HG02938 (cell line): ENCODE measurements around the gene FAM43B.
"Not testable (repeated sequence)": the region's sequence is repeated elsewhere in the genome, so short reads cannot be mapped to it uniquely, and the experiment has no call there.

Source experiments
- ATAC-seq: cut with Tn5 transposase; IDR thresholded peaks from one replicate; pipeline ENCODE4 v1.9.1; 2021; ENCODE audit warnings: mild to moderate bottlenecking, moderate library complexity; ENCODE audit not compliant: unreplicated experiment

Gene FAM43B, protein sequence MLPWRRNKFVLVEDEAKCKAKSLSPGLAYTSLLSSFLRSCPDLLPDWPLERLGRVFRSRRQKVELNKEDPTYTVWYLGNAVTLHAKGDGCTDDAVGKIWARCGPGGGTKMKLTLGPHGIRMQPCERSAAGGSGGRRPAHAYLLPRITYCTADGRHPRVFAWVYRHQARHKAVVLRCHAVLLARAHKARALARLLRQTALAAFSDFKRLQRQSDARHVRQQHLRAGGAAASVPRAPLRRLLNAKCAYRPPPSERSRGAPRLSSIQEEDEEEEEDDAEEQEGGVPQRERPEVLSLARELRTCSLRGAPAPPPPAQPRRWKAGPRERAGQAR

GRCh38 chr1:20551945-20552727 lies at the start of gene FAM43B:
Gene FAM43B, plus strand, starts transcription at chr1:20552573. Its CDS starts 401 bp downstream, at chr1:20552974.
- no peak for ATAC-seq

GRCh38 chr1:20505488-20505887 lies 46.9 kb upstream of the FAM43B start:
- no peak for ATAC-seq

DNA sequence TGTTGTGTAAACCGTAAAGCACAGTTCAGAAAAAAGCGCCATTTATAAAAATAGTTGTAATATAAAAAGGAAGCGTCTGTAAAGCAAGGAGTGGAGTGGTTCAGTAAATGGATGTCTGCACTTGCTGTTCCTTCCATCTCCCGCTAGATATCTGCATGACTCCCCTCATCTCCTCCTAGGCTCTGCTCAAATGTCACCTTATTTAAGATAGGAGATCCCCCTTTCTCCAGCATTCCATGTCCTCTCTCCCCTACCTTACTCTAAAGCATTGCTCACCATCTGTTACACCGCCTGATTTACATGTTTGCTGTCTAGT lies 45.2 kb upstream of the FAM43B start:
- ATAC-seq, result peak; percentile 21

DNA sequence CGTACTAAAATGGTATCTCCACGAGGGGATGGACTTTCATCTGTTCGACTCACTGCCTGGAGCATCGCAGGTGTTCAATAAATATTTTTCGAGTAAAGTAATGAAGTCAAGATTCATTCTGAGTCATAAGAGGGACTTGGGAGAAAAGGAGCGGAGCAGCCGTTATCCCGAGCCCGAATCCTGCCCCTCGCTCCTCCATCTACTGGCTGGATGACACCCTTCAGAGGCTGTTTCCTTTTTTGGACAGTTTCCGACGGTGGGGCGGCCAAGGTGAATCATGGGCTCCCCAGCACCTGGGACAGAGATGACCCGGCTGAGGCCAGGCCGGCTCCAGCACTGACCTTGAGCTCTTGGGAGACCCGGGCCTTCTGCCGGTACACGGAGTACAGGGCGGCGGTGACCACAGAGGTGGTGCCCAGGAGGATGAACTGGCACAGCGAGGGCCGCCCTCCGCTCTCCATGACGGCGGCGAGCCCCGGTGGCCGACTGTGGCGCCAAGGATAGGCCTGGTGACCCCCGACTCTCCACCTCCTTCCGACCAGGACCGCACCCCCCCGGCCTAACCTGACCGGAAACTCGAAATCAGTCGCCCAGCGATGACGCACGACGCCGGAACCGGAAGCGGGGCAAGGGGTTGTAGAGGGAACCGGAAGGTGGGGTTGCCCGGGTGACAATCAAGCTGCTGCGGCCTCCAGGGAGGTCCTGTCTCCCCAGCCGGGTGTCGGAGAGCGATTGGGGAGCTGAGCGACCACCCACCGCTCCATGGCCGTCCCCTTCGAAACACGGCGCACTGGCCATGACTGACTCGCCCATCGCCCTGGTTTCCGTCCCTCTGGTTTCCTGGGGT lies 44.6 kb upstream of the FAM43B start, which contains the start of gene MUL1:
Gene MUL1 (minus strand): TSS at position 588 of the 847 bp plus-strand sequence. CDS start 127 bp downstream, at position 461.
- peak; percentile 82 for ATAC-seq

DNA sequence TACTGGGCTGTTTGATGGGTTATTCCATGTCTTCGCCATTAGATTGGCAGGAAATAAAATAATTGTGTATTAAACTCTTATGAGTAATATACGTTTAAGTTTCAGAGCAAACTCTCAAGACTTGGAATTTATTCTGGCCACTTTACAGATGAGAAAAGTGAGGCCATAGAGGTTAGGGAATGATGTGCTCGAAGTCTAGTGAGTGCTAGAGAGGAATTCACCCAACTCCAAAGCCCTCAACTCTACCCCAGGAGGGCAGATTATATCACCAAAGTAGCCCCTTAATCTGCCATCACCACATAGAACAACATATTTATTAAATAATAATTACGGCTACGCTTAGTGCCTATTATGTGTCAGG lies 44.0 kb upstream of the FAM43B start:
- ATAC-seq, result no peak

GRCh38 chr1:20511518-20512428 lies 40.6 kb upstream of the FAM43B start:
- ATAC-seq, result no peak

DNA sequence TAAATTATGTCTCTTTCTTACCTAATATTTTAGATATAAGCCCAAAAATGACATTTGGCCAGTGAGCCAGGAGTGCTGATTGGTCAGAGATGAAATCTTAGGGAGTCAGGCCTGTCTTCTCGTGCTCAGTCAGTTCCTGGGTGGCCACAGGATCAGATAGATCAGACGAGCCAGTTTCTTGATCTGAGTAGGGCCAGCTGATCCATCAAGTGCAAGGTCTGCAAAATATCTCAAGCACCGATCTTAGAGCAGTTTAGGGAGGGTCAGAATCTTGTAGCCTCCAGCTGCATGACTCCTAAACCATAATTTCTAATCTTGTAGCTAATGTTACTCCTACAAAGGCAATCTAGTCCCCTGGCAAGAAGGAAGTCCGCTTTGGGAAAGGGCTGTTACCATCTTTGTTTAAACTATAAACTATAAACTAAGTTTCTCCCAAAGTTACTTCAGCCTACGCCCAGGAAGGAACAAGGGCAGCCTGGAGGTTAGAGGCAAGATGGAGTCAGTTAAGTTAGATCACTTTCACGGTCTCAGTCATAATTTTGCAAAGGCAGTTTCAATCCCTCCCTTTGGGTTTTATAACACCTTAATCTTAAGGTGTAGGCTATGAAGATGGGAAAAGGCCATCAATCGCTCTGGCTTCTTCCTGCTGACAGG lies 32.6 kb upstream of the FAM43B start:
- ATAC-seq, result not testable (repeated sequence)

GRCh38 chr1:20521960-20522861 lies 30.2 kb upstream of the FAM43B start:
- ATAC-seq, result no peak

- no peak for ATAC-seq
Measured at GRCh38 chr1:20526267-20526666, 26.1 kb upstream of the FAM43B start.

DNA sequence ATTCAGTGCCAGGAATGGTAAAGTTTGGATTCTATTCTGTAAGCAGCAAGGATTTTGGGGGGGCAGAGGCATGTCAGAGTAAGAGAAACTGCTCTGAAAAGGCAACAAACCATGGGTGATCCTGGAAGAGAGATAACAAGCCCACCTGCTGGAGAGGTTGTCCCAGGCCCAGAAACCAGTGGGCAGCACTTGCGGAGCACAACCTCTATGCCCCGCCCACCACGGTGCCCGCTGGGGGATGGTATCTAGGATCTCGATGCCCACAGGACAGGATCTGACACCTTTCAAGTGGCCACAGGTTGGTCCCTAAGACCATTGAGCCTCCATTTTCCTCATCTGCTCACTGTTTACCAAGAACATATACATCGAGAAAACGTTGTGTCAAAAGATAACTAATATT lies 24.2 kb upstream of the FAM43B start:
- ATAC-seq, result no peak

- ATAC-seq, result no peak
Measured at GRCh38 chr1:20530306-20530705, 22.1 kb upstream of the FAM43B start.

- ATAC-seq, result no peak
Measured at GRCh38 chr1:20530901-20531300, 21.5 kb upstream of the FAM43B start.

- ATAC-seq, result no peak
Measured at GRCh38 chr1:20533635-20534034, 18.7 kb upstream of the FAM43B start.

DNA sequence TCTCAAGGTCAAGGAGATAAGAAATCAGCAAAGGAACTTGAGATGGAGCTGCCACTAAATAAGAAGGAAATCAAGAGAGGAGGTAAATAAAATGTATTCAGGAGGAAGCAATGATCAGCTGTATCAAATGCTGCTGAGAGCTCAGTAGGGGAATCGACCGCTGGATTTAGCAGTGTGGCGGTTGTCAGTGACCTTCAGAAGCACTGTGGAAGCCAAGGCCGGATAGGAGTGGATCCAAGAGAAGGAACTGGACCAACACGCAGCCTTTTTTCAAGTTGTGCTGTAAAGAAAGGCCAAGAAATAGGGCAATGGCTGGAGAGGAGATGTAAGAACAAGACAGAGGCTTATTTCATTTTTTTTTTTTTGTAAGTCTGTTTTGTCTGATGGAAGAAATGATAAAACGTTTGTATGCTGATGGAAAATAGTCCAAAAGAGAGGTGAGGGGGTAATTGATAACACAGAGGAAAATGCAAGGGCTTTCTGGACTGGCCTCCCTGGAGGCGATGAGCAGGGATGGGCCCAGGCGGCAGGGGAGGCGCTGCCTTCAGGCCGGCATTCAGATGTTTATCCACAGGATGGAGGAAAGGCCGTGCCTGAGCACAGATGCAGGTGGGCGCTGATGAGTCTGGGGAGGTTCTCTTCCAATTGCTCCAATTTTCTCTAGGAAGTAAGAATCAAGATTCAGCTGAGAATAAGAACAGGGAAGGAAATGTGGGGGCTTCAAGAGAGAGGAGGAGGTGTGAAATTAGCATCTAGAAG lies 17.5 kb upstream of the FAM43B start:
- ATAC-seq, result no peak

GRCh38 chr1:20538227-20538626 lies 14.1 kb upstream of the FAM43B start:
- ATAC-seq, result no peak

GRCh38 chr1:20538760-20539551 lies 13.4 kb upstream of the FAM43B start:
- ATAC-seq, result no peak

- no peak for ATAC-seq
Measured at GRCh38 chr1:20540281-20540680, 12.1 kb upstream of the FAM43B start.
